Measurements from ENCODE around the gene EDARADD.
A peak's percentile ranks its signal among the peaks of the same experiment; 100 is the strongest.

GRCh38 chr1:236489710-236490377 lies 95.8 kb downstream of the EDARADD start:
- TF ChIP-seq EZH2 (IDR thresholded peaks at IDR 0.05) (no peak), SIN3A (IDR thresholded peaks at IDR 0.05; ENCODE audit: low read depth) (no peak), CTCF (IDR thresholded peaks at IDR 0.05 in 2 of 3, conservative IDR thresholded peaks at IDR 0.05 in 1 of 3; ENCODE audit: borderline replicate concordance in 1 of 3, insufficient read depth in 1 of 3, low read depth in 2 of 3, low read length in 2 of 3) (peak; percentile 39 to 69 (median 64); a peak in 4 of 6 replicates), POLR2AphosphoS5 (IDR thresholded peaks at IDR 0.05; ENCODE audit: low read depth, low read length) (no peak), POLR2A (IDR thresholded peaks at IDR 0.05; ENCODE audit: borderline replicate concordance, extremely low read depth, insufficient read depth, insufficient read length) (no peak), MAX (IDR thresholded peaks at IDR 0.05) (no peak), EZH2phosphoT487 (IDR thresholded peaks at IDR 0.05; ENCODE audit: borderline replicate concordance) (no peak)

Measured in HCT116 (cell line).